IMR-90 (cell line): ENCODE results near the gene HECW1. TPM values are rescaled to one million over a fixed set of nuclear protein-coding genes. Genes with fewer than 3 reads are reported as not detected.

Source experiments
- ATAC-seq: fragments of 200-7000 bp; cut with Tn5 transposase; 2 replicates; pipeline ENCODE4 v1.9.1; 2020; ENCODE audit warnings: low read depth, mild to moderate bottlenecking, moderate library complexity
- BruUV-seq: library from RNA; stranded (reverse); fragments of 400-500 nt; replicated peaks from 2 replicates; lab custom pipeline; 2021; lab: Mats Ljungman, UMichigan
- CTCF ChIA-PET: fragments of 300-600 bp; formaldehyde crosslinking; extraction: SDS; loops from one replicate; lab custom pipeline; 2021; ENCODE audit warnings: antibody characterized with exemption; lab: Yijun Ruan, JAX
- POLR2A ChIA-PET: fragments of 300-600 bp; sonication (Branson Sonifier 250); formaldehyde crosslinking; loops from one replicate; lab custom pipeline; 2022; ENCODE audit warnings: antibody characterized with exemption; ENCODE audit not compliant: unreplicated experiment; lab: Charles Lee
- DNase-seq: peaks from one replicate; pipeline ENCODE4 v3.0.0; 2013
- H2AFZ ChIP-seq: replicated peaks from 2 replicates; pipeline ENCODE3; 2013; ENCODE audit warnings: low read length, mild to moderate bottlenecking; ENCODE audit not compliant: poor library complexity
- H2AK5ac ChIP-seq: 2 replicates; pipeline ENCODE4 v1.6.1; 2013; ENCODE audit warnings: low read depth, low read length, inconsistent platforms
- H2AK9ac ChIP-seq: replicated peaks from 2 replicates; pipeline ENCODE3; 2013; ENCODE audit warnings: mild to moderate bottlenecking, low read depth, low read length, moderate library complexity; ENCODE audit not compliant: poor library complexity
- H2BK120ac ChIP-seq: 2 replicates; pipeline ENCODE4 v1.6.1; 2013; ENCODE audit warnings: low read depth, low read length, inconsistent platforms
- H2BK15ac ChIP-seq: 3 replicates; pipeline ENCODE4 v1.6.1; 2013; ENCODE audit warnings: low read depth, low read length, inconsistent platforms
- H2BK20ac ChIP-seq: 2 replicates; pipeline ENCODE4 v1.6.1; 2013; ENCODE audit warnings: low read depth, mild to moderate bottlenecking, inconsistent platforms, low read length, moderate library complexity
- H2BK5ac ChIP-seq: 2 replicates; pipeline ENCODE4 v1.6.1; 2013; ENCODE audit warnings: mild to moderate bottlenecking, low read depth, low read length, inconsistent platforms; ENCODE audit not compliant: poor library complexity, severe bottlenecking
- H3K14ac ChIP-seq: replicated peaks from 2 replicates; pipeline ENCODE4 v1.6.1; 2013; ENCODE audit warnings: low read depth, low read length, inconsistent platforms
- H3K18ac ChIP-seq: 2 replicates; pipeline ENCODE4 v1.6.1; 2013; ENCODE audit warnings: low read depth, low read length, control low read depth
- H3K23ac ChIP-seq: 2 replicates; pipeline ENCODE4 v1.6.1; 2013; ENCODE audit warnings: low read depth, low read length, inconsistent platforms
- H3K27ac ChIP-seq: 2 replicates; pipeline ENCODE4 v1.5.1; 2013; ENCODE audit warnings: mild to moderate bottlenecking, control low read depth, low read length; ENCODE audit not compliant: insufficient read depth
- H3K27me3 ChIP-seq: 2 replicates; pipeline ENCODE4 v1.6.1; 2013; ENCODE audit warnings: low read length; ENCODE audit not compliant: control insufficient read depth, insufficient read depth
- H3K36me3 ChIP-seq: 2 replicates; pipeline ENCODE4 v1.6.1; 2013; ENCODE audit warnings: low read length, mixed read lengths; ENCODE audit not compliant: control insufficient read depth, insufficient read depth
- H3K4ac ChIP-seq: 2 replicates; pipeline ENCODE4 v1.6.1; 2013; ENCODE audit warnings: low read depth, low read length, inconsistent platforms
- H3K4me1 ChIP-seq: 2 replicates; pipeline ENCODE4 v1.6.1; 2013; ENCODE audit warnings: low read length, mixed read lengths; ENCODE audit not compliant: control insufficient read depth, insufficient read depth
- H3K4me2 ChIP-seq: 2 replicates; pipeline ENCODE4 v1.6.1; 2013; ENCODE audit warnings: low read depth, mild to moderate bottlenecking, control low read depth, low read length, moderate library complexity
- H3K4me3 ChIP-seq: 2 replicates; pipeline ENCODE4 v1.5.1; 2013; ENCODE audit warnings: low read depth, mild to moderate bottlenecking, control low read depth, low read length, moderate library complexity; ENCODE audit not compliant: insufficient read depth
- H3K56ac ChIP-seq: 2 replicates; pipeline ENCODE4 v1.6.1; 2013; ENCODE audit warnings: low read length, inconsistent platforms; ENCODE audit not compliant: insufficient read depth; ENCODE audit errors: extremely low read depth
- H3K79me1 ChIP-seq, 2 experiments: 2 replicates each; pipeline ENCODE4 v1.6.1; 2013; ENCODE audit warnings: low read length in 2 of 2, inconsistent platforms in 1 of 2, low read depth in 1 of 2
- H3K9ac ChIP-seq: 2 replicates; pipeline ENCODE4 v1.6.1; 2013; ENCODE audit warnings: low read depth, low read length, control low read depth
- H3K9me1 ChIP-seq: 2 replicates; pipeline ENCODE4 v1.6.1; 2013; ENCODE audit warnings: low read length, inconsistent platforms; ENCODE audit not compliant: insufficient read depth
- H3K9me3 ChIP-seq: 2 replicates; pipeline ENCODE4 v1.6.1; 2013; ENCODE audit warnings: low read length; ENCODE audit not compliant: control insufficient read depth, insufficient read depth
- H4K20me1 ChIP-seq: 2 replicates; pipeline ENCODE4 v1.6.1; 2013; ENCODE audit warnings: low read length, inconsistent platforms; ENCODE audit not compliant: insufficient read depth
- H4K5ac ChIP-seq: 2 replicates; pipeline ENCODE4 v1.6.1; 2013; ENCODE audit warnings: mild to moderate bottlenecking, low read depth, low read length, control low read depth
- H4K8ac ChIP-seq, 2 experiments: 2 replicates each; pipeline ENCODE4 v1.6.1; 2013; ENCODE audit warnings: low read depth in 2 of 2, low read length in 2 of 2, control low read depth in 1 of 2, inconsistent platforms in 1 of 2
- H4K91ac ChIP-seq: 2 replicates; pipeline ENCODE4 v1.6.1; 2013; ENCODE audit warnings: low read depth, low read length, inconsistent platforms; ENCODE audit not compliant: insufficient read depth
- CEBPB ChIP-seq: IDR thresholded peaks from 2 replicates; pipeline ENCODE4 v1.6.1; 2012; ENCODE audit warnings: low read depth, low read length, improper control_type of control experiment
- MAFK ChIP-seq: IDR thresholded peaks from 2 replicates; pipeline ENCODE4 v1.6.1; 2012; ENCODE audit warnings: low read depth, low read length, improper control_type of control experiment
- MXI1 ChIP-seq: IDR thresholded peaks from 2 replicates; pipeline ENCODE4 v1.6.1; 2012; ENCODE audit warnings: low read depth, mild to moderate bottlenecking, low read length, moderate library complexity, borderline replicate concordance
- POLR2A ChIP-seq: IDR thresholded peaks from 2 replicates; pipeline ENCODE4 v1.6.1; 2012; ENCODE audit warnings: mild to moderate bottlenecking, low read depth, low read length
- RAD21 ChIP-seq: IDR thresholded peaks from 2 replicates; pipeline ENCODE4 v1.6.1; 2012; ENCODE audit warnings: low read length, improper control_type of control experiment
- WGBS, 2 experiments: methylation state at CpG; one replicate each; pipeline versions ENCODE4 v1.1.5 to v1.1.7; 2013; ENCODE audit warnings: missing lambda C conversion rate in 2 of 2; ENCODE audit not compliant: insufficient read length in 1 of 2; ENCODE audit errors: extremely low coverage in 2 of 2; 5-methylcytosine and 5-hydroxymethylcytosine counted together
- dilution Hi-C: fragments of 300-500 bp; cut with HindIII; formaldehyde crosslinking; loops from one replicate; pipeline ENCODE4 v1.14.3; 2018; ENCODE audit warnings: low sequenced_read_pairs; ENCODE audit not compliant: unreplicated experiment
- in situ Hi-C: fragments of 300-500 bp; cut with MboI; formaldehyde crosslinking; loops from 3 replicates; pipeline ENCODE4 v1.14.3; 2019; ENCODE audit warnings: low sequenced_read_pairs, inconsistent platforms, mixed read lengths
- intact Hi-C: fragments of 100-400 bp; cut with micrococcal nuclease; formaldehyde crosslinking; loops from 2 replicates; pipeline ENCODE4 v1.10.0; 2022
- polyA plus RNA-seq, 3 experiments: library from polyadenylated mRNA; depleted of rRNA; stranded (reverse); fragments of >200 nt; gene quantifications; 2 replicates each; pipeline ENCODE4 v1.2.3, GENCODE V29; 2012; ENCODE audit warnings: low replicate concordance in 1 of 3
- total RNA-seq: library from RNA; depleted of rRNA; stranded (reverse); fragments of >200 nt; gene quantifications from 2 replicates; pipeline ENCODE4 v1.2.3, GENCODE V29; 2012
- TF ChIP-seq, protein P1 (sequence below): conservative IDR thresholded peaks from 2 replicates; pipeline ENCODE4 v1.5.1; 2012; ENCODE audit warnings: mild to moderate bottlenecking, low read depth, low read length, improper control_type of control experiment
- TF ChIP-seq, protein P2 (sequence below): fragments of 150-350 bp; IDR thresholded peaks from 2 replicates; pipeline ENCODE4 v1.6.1; 2016; ENCODE audit warnings: low read depth, mild to moderate bottlenecking, low read length, moderate library complexity, borderline replicate concordance

HECW1 gene
- total and polyA plus RNA-seq, 2 of the 4 experiments (the other 2 are of a cell fraction), result 0.56 to 1.3 TPM

DNA sequence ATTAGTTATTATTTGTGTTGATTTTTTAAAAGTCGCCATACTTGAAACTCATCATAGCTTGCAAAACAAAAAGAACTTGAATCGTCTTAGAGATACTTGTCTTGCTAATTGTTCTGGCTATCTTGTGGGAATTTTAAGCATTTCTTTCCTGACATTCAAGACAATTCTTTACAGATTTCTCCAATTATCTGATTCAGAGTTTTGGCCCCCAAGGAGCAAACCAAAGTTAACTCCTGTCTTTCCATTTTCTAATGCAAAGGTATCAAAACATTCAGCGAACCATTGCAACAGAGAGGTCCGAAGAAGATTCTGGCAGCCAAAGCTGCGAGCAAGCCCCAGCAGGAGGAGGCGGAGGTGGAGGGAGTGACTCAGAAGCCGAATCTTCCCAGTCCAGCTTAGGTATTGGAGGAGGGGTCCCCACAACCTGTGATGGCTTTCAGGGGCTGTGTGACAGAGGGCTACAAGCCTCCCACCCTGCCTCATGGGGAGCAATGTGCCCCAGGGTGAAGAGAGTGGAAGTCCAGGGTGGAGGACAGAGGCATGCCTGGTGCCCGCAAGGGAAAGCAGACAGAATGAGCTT lies 351.0 kb downstream of the HECW1 start:
- Histone ChIP-seq H2BK15ac (no peak overlapping the region), H3K4me2 (no peak overlapping the region), H3K9ac (no peak overlapping the region), H3K18ac (no peak overlapping the region), H3K56ac (no peak overlapping the region), H3K14ac (no peak overlapping the region), H4K5ac (no peak overlapping the region), H3K36me3 (no peaks in the 10 kb centered on the region), H2AFZ (no peak overlapping the region), H3K9me3 (no peaks in the 10 kb centered on the region), H3K4me3 (no peak overlapping the region), H4K20me1 (no peaks in the 10 kb centered on the region), H2AK9ac (peak overlapping the region; percentile 47), H3K4me1 (peaks cover 2% of the 10 kb centered on the region; the same call in 1 of the 2 replicates), H2BK20ac (no peak overlapping the region), H3K27me3 (peaks cover 14% of the 10 kb centered on the region), H4K91ac (no peak overlapping the region), H2BK120ac (no peak overlapping the region), H2BK5ac (no peak overlapping the region), H3K23ac (no peak overlapping the region), H2AK5ac (no peak overlapping the region), H4K8ac (no peak overlapping the region), H3K27ac (no peak overlapping the region), H3K4ac (no peak overlapping the region), H3K9me1 (no peaks in the 10 kb centered on the region), H3K79me1 (no peaks in the 10 kb centered on the region)
- dilution Hi-C loops (no loop called here), in situ Hi-C loops (no loop called here), intact Hi-C loops (no loop called here)
- ChIA-PET POLR2A (no interaction called here), CTCF (no interaction called here)
- DNase-seq (no peak), ATAC-seq (no peak)
- TF ChIP-seq, protein P1, sequence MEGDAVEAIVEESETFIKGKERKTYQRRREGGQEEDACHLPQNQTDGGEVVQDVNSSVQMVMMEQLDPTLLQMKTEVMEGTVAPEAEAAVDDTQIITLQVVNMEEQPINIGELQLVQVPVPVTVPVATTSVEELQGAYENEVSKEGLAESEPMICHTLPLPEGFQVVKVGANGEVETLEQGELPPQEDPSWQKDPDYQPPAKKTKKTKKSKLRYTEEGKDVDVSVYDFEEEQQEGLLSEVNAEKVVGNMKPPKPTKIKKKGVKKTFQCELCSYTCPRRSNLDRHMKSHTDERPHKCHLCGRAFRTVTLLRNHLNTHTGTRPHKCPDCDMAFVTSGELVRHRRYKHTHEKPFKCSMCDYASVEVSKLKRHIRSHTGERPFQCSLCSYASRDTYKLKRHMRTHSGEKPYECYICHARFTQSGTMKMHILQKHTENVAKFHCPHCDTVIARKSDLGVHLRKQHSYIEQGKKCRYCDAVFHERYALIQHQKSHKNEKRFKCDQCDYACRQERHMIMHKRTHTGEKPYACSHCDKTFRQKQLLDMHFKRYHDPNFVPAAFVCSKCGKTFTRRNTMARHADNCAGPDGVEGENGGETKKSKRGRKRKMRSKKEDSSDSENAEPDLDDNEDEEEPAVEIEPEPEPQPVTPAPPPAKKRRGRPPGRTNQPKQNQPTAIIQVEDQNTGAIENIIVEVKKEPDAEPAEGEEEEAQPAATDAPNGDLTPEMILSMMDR, result no peak
- TF ChIP-seq MAFK (no peak), CEBPB (no peak), POLR2A (no peak), RAD21 (no peak), MXI1 (no peak)
- TF ChIP-seq, protein P2, sequence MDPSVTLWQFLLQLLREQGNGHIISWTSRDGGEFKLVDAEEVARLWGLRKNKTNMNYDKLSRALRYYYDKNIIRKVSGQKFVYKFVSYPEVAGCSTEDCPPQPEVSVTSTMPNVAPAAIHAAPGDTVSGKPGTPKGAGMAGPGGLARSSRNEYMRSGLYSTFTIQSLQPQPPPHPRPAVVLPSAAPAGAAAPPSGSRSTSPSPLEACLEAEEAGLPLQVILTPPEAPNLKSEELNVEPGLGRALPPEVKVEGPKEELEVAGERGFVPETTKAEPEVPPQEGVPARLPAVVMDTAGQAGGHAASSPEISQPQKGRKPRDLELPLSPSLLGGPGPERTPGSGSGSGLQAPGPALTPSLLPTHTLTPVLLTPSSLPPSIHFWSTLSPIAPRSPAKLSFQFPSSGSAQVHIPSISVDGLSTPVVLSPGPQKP, result no peak
- WGBS, 2 experiments, result no CpG with 5 or more reads among the region's 8 CpGs
- BruUV-seq, result no TSS peak
